Activated gamma-delta T cell treated with Interleukin-2 at 50 U/mL for 16 hours (primary cell): Measurements from ENCODE around the gene ANKRD11.
A peak's percentile ranks its signal among the peaks of the same experiment; 100 is the strongest.

Source experiments
- DNase-seq: peaks from one replicate; pipeline ENCODE4 v3.0.0-alpha.2; 2020

ANKRD11 gene

DNA sequence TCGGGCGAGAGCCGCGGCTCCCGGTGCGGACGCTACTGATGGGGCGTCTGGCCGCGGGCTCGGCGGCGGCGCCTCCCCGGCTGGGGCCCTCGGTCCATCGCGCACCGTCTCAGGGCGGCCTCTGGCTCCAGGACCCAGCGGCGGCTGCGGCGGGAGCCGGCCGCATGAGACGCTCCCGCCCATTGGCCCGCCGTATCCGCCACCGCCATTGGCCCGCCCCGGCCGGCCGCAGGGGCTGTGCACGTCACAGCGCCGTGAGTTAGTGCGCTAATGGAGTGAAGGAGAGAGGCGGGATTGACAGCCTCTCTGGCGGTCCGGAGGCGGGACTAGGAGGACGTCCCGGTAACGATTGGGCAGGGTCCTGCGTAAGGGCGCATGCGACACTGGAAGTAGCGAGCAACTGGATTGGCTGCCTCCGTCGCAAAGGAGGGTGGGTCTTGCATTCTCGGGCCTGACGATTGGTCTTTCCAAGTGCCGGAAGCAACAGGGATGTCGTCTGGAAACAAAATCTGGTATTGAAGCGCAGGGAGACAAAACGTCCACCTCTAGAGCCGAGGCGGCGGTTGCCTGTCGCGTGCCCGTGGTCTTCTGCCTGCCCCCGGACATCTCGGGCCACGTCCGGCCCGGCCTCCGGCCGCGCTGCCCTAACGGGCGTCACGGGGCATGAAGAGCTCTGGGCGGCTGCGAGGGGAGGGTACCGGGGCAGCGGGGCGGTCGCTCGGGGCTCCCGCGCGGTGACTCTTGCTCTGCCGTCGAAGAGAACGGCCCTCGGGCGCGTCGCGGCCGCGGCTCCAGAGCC lies at the start of gene ANKRD11:
Gene ANKRD11 (minus strand): TSS at position 123 of the 799 bp plus-strand sequence. CDS start 173,542 bp downstream, outside the sequence.
- peak; percentile 98 for DNase-seq

DNA sequence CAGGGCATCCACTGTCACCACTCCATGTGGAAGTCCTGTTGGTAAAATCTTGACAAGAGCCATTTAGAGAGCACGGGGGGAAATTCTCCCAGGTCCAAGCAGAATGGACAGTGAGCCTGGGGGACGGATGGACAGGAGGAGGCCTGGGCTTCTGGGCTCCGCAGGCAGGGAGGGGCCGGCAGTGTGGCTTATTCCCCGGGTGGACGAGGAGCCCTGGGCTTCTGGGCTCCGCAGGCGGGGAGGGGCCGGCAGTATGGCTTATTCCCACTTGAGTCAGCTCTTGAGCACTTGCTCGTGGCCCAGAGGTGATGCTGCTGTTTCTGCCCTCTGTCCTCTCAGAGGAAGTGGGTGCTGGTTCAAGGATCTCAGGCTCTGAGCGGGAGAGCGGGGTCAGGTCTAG lies 47.9 kb upstream of the ANKRD11 start:
- no peak for DNase-seq

DNA sequence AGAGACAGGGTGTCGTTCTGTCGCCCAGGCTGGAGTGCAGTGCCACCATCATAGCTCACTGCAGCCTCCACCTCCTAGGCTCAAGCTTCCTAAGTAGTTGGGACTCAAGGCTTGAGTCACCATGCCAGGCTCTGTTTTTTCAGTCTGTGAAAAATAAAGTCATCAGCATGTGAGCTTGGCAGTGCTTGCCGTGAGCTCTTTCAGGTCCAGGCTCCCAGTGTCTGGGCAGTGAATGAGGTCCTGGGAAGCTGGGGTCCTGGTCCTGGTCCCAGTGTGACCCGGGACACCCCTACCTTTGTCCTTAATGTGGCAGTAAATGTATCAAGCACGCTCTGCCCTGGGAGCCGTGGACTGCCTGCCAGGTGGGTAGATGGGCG lies 47.2 kb upstream of the ANKRD11 start:
- no peak for DNase-seq

DNA sequence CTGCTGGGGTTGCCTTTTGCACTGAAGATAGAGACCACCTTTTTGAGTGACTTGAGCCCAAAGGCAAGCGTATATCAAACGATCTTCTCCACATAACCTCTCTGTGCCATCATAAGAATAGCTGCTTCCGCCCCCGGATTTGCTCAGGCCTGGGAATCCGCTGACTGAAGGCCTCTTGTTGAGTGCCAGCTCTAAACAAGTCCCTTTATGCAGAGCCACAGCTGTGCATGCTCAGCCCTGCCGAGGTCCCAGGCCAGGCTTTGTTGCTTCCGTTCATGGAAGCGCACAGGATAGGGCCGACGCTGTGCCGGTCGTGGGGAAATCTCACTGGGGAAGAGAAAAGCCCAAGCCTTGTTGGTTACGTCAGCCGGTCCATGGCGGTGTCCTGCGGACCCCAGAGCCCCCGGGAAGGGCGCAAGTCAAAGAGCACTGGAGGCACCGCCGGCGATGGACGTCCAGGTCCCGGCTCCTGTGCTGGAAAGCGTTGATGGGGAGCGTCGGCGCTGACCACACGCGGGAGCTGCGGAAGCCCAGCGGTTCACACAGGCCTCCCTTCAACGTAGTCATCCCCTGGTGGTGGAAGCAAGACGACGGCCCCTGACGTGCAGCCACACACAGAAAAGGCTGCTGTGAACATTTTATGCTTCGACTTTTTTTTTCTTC lies 46.7 kb upstream of the ANKRD11 start:
- no peak for DNase-seq

DNA sequence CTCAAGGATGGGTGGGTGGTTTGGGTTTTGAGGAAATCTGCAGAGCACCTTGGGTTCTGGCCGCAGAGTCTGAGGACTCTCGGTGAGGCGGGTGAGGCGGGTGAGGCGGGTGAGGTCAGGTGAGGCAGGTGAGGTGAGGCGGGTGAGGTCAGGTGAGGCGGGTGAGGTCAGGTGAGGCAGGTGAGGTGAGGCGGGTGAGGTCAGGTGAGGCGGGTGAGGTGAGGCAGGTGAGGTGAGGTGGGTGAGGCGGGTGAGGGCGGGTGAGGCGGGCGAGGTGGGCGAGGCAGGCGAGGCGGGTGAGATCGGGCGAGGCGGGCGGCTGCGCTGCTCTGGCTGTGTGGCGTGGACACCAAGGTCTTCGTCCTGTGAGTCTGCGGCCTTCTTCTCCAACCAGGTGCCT lies 46.0 kb upstream of the ANKRD11 start:
- no peak for DNase-seq

DNA sequence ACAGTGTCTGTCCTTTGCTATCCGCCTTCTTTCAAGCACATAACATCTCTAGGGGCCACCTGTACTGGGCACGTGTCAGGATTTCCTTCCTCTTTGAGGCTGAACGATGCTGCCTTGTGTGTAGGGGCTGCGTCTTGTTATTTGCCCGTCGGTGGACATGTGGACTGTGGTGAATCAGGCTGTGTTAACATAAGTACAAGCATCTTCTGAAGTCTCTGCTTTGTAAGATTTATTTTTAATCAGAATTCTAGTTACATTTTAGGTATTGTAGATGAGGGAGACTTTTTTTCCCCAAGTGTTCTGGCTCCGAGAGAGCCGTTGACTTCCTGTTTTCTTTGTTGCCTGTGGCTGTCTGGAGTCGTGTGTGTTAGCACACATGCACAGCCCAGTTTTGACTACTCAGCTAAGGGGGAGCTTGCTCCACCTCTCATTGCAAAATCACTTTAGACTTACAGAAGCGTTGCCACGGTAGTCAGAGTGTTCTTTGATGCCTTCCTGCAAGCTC lies 43.9 kb upstream of the ANKRD11 start:
- peak; percentile 41 for DNase-seq

DNA sequence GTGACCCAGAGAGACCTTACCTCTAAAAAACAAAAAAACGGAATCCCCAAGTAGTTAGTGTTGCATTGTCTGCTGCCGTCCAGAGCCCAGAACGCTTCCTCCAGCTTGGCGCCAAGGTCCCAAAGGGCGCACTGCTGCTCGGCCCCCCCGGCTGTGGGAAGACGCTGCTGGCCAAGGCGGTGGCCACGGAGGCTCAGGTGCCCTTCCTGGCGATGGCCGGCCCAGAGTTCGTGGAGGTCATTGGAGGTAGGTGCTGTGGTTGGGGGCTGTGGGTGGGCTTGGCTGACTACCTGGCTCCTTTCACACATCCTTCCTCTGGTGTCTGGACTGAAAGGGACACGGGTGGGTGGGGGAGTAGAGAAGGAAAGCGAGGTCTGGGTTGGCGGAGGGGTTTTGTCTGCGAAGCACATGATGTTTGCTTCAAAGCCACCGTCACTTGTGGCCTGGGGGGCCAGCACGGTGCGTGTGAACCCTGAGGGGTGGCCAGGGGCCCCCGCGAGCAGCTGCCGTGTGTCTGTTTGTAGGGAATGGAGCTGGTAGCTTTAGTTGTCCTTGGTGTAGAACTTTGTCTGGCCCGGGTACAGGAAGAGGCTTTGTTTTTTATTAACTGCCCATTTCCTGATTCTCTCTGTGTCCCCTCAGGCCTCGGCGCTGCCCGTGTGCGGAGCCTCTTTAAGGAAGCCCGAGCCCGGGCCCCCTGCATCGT lies 41.6 kb upstream of the ANKRD11 start:
- no peak for DNase-seq

DNA sequence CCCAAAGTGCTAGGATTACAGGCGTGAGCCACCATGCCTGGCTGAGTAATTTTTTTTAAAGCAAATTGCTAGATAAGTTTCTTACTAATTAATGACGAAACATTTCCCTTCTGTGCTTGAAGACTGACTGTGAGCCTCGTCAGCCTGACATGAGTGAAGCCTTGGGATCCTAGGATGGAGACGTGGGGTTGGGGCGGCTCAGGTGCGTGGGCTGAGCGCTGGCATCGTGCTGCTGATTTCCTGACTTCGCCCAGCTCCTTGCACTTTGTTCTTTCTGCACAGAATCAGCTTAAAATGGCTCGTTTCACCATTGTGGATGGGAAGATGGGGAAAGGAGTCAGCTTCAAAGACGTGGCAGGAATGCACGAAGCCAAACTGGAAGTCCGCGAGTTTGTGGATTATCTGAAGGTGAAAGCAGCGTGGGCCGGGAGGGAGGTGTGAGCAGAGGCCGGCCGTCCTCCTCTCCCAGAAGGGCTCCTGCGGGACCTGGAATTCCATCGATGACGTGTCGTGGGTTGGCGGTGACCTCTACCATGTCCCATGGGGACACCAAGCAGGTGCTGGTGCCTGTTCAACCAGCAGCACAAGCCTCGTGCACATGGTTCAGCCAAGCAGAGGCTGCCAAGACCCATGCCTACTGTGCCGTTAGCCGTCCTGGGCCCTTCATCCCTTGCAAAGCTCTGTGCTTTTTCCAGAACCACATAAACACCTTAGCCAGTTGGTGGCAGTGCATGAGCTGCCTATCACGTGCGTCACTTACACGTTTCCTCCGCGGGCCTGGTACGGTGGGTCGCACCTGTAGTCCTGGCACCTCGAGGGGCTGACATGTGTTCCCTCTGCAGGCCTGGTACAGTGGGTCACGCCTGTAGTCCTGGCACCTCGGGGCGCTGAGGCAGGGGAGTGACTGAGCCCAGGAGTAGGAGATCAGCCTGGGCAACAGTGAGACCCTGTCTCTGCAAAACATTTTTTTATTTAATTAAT lies 40.3 kb upstream of the ANKRD11 start:
- no peak for DNase-seq

DNA sequence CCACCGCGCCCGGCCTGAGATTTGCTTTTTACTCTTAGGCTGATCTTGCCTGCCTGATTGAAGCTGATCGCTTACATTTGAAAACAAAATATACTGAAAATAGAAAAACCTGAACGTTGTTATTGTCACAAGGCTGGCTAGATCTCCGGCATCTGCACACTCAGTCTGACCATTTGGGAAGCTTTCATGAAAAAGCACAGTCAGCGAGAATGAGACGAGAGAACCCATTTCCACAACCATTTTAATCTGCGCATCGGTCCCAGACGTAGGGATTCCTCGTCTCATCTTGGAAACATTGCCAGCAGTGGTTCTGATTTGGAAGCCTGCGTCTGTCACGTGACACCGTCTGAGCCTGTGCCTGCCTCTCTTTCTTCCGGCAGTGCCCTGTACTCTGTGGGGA lies 38.7 kb upstream of the ANKRD11 start:
- no peak for DNase-seq

DNA sequence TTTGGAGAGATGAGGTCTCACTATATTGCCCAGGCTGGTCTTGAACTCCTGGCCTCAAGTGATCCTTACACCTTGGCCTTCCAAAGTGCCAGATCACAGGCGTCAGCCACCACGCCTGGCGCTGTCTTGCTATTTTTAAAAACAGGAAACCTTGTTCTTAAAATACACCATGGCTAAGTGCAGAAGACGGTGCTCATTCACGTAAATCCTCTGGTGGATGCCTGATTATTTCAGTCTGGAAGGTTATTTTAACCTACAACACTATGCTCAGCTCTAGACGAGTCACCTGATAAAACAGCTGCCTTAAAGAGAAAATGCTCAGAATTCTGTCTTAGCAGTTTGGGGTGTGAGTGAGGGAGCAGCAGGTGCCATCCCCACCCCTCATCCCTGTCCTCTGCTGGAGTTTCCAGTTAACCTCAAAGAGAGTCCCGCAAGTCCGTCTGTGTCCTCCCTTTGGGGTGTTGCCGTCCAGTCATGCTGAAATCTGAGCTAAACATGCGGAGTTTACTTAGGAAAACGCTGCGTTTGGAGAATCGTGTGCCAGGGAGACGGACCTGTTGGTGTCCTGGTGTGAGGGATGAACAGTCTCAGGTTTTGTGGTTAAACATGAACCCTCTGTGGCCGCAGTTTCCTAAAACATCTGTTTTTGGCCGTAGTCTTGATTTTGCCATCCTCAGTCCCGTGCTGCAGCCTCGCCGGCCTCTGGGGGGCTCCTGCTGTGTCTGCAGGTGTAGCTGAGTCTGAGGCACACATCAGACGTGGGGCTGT lies 35.0 kb upstream of the ANKRD11 start:
- no peak for DNase-seq

DNA sequence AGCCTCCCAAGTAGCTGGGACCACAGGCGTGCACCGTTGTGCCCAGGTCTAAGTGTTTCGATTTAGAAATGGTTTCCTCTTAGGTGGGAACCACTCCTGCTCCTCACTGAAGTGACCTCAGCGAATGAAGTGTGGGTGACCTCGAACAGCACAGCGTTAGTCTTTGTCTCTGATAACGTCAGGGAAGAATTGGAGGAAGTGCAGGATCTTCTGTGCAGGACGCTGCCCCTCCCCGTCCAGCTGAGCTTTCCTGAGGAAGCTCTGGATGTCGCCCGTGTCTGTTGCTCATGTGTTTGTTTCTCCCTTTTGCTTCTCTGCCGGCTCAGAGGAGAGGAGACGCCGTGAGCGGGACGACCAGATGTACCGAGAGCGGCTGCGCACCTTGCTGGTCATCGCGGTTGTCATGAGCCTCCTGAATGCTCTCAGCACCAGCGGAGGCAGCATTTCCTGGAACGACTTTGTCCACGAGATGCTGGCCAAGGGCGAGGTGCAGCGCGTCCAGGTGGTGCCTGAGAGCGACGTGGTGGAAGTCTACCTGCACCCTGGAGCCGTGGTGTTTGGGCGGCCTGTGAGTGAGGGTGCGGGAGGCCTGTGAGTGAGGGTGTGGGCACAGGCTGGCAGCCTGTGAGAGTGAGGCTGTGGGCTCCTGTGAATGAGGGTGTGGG lies 33.5 kb upstream of the ANKRD11 start:
- DNase-seq, result no peak

DNA sequence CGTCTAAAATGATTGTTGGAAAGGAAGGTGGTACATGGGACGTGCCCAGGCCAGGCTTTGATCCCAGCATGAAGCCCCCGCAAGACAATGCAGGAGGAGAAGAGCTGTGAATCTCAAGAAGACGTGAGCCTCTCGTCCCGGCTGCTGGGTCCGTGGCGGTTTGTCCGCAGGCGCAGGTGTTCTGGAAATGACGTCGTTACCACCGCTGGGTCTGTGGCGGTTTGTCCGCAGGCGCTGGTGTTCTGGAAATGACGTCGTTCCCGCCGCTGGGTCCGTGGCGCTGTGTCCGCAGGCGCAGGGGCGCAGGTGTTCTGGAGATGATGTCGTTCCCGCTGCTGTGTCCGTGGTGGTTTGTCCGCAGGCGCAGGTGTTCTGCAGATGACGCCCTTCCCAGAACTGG lies 31.9 kb upstream of the ANKRD11 start:
- no peak for DNase-seq

DNA sequence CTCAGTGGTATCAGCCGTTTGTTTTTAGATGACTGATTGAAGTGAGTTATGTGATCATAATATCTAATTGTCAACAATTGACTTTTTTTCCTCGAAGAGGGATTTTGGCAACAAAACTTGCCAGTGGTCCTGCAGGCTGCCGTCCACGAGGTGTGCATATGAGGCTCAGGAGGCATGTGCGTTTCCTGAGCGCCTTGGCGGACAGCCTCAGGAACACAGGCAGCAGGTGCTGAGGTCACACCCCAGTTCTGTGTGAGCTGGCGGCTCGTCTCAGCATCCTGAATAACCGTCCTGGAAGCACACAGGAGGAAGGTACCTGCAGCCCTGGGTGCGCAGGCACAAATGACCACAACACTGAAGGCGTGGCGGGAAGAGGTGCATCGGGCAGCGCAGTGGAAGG lies 29.5 kb upstream of the ANKRD11 start:
- DNase-seq, result no peak

DNA sequence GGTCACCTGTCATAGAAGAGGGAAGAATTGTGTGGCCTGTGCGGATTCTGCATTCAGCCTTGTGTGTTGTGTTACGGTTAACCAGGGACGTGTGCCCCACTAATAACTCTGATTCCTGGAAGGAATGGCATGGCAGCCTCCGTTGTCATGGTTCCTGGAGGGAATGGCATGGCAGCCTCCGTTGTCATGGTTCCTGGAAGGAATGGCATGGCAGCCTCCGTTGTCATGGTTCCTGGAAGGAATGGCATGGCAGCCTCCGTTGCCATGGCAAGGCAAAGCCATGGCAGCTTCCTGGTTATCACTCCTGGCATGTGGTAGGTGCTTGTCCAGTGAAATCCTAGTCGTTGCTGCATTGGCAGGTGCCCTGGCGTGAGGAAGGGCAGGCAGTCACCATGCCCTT lies 26.8 kb upstream of the ANKRD11 start:
- no peak for DNase-seq

DNA sequence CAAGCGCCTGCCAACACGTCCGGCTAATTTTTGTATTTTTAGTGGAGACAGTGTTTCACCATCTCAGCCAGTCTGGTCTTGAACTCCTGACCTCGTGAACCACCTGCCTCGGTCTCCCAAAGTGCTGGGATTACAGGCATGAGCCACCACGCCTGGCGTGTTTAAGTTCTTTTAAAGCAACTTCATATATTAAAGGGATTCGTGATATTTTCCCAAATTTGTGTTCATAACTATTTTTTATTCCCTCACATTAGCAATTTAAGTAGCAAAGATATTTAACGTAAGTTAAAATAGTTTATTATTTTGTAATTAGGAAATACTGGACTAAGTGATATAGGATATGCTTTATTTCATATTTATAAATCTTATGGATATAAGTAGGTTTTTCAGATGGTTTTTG lies 22.1 kb upstream of the ANKRD11 start:
- DNase-seq, result no peak

DNA sequence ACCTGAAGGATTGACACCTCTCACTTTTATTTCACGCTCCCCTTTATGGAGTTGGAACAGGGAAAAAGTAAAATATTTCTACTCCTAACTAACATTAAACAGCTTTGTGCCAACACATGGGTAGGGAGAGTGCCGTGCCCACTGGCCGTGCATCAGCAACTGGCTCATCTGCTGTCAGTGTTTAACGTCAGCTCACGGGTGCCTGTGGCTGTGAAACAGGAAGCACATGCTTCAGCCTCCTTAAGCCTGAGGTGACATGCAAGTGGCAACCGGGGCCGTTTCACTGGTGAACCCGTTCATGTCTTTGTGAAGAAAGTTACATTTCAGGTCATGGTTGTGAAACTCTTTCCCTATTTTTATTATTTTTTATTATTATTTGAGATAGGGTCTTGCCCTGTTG lies 21.0 kb upstream of the ANKRD11 start:
- no peak for DNase-seq

DNA sequence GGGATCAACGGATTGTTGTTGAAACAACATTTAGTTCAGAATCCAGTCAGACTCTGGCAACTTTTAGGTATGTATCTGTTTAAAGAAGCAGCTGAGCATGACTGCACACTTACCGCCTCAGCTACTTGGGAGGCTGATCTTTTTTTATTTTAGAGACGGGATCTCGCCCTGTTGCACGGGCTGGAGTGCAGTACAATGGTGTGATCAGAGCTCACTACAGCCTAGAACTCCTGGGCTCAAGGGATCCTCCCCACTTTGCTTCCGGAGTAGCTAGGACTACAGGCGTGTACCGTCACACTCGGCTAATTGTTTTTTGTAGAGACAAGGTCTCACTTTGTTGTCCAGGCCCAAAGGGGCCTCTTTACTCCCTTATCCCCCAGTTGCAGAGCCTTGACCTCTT lies 20.2 kb upstream of the ANKRD11 start:
- no peak for DNase-seq

DNA sequence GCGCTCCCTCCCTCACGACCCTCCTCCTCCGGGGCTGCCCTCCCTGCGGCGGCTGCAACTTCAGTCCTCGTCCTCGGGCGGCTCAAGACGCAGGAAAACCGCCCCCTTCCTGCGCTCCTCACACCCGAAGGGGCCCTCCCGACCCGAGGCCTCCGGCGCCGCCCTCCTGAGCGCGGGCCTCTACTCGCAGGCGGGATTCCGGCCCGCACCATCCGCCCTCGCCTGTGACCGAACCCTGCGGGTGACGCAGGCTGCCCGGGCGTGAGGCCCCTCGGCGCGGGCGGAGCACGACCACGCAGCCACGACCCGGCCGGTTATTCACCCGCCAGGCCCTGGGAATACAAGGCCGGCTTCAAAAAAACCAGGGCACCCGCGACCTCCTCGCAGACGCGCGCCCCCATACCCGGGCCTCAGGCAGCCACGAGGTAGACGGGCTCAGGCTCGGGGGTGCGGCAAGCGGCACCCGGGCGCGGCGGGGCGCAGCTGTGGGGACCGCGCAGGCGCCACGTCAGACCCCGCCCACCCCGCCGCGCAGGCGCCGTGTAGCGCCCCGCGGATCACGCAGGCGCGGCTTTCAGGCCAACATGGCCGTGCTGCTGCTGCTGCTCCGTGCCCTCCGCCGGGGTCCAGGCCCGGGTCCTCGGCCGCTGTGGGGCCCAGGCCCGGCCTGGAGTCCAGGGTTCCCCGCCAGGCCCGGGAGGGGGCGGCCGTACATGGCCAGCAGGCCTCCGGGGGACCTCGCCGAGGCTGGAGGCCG lies 17.7 kb upstream of the ANKRD11 start, which contains the start of gene SPG7:
Gene SPG7 (plus strand): TSS at position 570 of the 757 bp plus-strand sequence. CDS start 15 bp downstream, at position 585.
- DNase-seq, result peak; percentile 85

DNA sequence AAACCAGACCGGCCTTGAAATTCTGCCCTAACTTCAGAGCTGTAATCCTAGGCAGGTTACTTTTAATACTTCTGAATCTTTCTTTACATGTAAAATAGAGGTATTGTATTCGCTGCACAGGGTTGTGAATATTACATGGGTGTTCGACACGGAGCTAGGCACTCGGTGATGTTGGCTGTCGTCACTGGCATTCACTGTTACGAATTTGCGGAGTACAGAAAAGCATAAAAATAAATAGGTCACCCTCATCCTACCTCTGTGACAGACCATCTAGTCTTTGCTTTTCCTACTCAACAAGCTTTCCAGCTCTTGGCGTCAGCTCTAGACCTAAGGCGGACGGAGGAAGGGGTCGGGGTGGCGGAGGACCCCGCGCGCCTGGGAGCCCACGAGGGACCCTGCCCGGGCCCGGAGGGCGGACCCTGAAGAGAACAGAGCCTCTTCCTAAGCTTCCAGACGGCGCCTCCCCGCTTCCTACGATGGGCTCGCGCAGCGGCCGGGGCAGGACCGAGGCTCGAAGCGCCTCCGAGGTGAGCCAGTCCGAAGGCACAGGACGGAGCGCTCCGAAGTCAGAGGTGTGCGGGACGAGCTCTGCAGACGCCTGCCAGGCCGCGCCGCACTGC lies 17.0 kb upstream of the ANKRD11 start:
- no peak for DNase-seq

DNA sequence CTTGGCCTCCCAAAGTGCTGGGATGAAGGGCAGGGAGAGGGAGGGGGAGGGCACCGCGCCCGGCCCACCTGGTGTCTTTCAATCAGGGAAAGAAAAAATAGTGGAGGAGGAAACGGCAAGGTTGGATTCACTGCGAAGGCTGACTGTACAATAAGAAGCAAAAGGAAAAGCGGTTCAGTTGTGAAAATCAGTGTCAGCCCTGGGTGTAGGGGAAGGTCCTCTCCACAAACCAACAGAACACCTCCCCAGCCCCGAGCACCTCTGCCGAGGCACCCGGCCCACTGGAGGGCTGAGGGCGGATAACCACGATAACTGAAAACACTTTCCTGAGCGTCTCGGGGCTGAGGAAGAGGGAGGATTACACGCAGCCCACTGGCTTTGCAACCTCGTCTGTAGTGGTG lies 16.4 kb upstream of the ANKRD11 start:
- peak; percentile 35 for DNase-seq
